Activated CD8-positive, alpha-beta memory T cell treated with anti-CD3 and anti-CD28 coated beads, Interleukin-2, amount 10 ng/mL, durations not matched to agents 7 days and 5 days (primary cell): ENCODE results near the gene RABL3. TPM values are rescaled to one million over a fixed set of nuclear protein-coding genes. Genes with fewer than 3 reads are reported as not detected.
"Not testable (repeated sequence)": the region's sequence is repeated elsewhere in the genome, so short reads cannot be mapped to it uniquely, and the experiment has no call there.

ENCODE experiments used
- ATAC-seq: fragments of 150-1000 bp; cut with Tn5 transposase; one replicate; pipeline ENCODE4 v1.10.0; 2021; ENCODE audit warnings: moderate library complexity
- CTCF ChIA-PET: fragments of 350-600 bp; sonication (Branson Sonifier 250); formaldehyde crosslinking; loops from one replicate; lab custom pipeline; 2021; ENCODE audit warnings: antibody characterized with exemption; lab: Charles Lee
- DNase-seq: peaks from one replicate; pipeline ENCODE4 v3.0.0-alpha.2; 2020
- H3K27ac Mint-ChIP-seq: one replicate; pipeline ENCODE4 v1.8.0; 2021; ENCODE audit warnings: mild to moderate bottlenecking, mixed read lengths
- H3K27me3 Mint-ChIP-seq: one replicate; pipeline ENCODE4 v1.8.0; 2021; ENCODE audit warnings: mixed read lengths
- H3K36me3 Mint-ChIP-seq: one replicate; pipeline ENCODE4 v1.8.0; 2021; ENCODE audit warnings: mild to moderate bottlenecking, mixed read lengths
- H3K4me1 Mint-ChIP-seq: one replicate; pipeline ENCODE4 v1.8.0; 2021; ENCODE audit warnings: mixed read lengths
- H3K4me3 Mint-ChIP-seq: one replicate; pipeline ENCODE4 v1.8.0; 2021; ENCODE audit warnings: mild to moderate bottlenecking, moderate library complexity, mixed read lengths
- H3K9me3 Mint-ChIP-seq: one replicate; pipeline ENCODE4 v1.8.0; 2022; ENCODE audit warnings: low read depth, mixed read lengths
- total RNA-seq, 2 experiments: library from RNA; stranded (reverse); gene quantifications; one replicate each; pipeline ENCODE4 v1.2.3, GENCODE V29; 2021

The RABL3 gene
- total RNA-seq, 2 experiments from 2014 or later, result 18.8 to 21.0 TPM

DNA sequence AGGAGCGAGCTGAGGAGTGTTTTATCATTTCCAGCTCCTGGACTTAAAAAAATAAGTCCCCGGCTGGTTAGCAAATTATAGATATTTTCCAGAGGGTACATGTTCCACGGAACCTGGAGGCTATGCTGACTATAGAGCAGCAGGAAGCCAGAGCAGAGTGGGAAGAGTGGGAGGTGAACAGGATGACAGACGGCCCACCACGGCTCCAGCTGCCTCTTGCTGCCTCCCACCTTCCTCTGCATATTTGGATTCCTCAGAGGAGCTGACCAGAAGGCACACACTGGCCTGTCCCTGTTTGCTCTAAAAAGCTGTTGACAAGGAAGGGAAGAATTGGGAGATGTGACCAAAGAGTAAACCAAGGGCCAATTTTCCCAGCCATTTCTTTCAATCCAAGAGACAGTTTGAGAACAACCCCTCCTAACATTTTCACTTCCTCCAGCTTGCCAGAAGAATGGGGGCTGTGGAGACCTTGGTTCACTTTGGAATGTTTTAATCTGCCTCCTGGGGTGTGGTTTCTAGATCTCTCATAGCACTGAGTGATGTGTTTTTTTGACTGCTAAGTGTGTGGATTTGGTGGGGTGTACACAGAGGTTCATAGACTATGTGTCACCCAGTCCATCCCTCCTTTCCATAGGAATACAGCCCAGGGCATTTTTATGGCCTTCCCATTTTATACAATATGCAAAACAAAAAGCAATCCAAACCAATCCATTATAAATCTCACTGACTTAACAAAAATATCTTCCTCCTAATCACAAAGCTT, 97.1 kb downstream of the RABL3 start:
- ATAC-seq (no peak), DNase-seq (no peak)
- no peaks in the 10 kb centered on the region for H3K36me3 Mint-ChIP-seq
- H3K27me3 Mint-ChIP-seq, result peaks cover 2% of the 10 kb centered on the region
- no peak overlapping the region for H3K4me3 Mint-ChIP-seq
- no peaks in the 10 kb centered on the region for H3K9me3 Mint-ChIP-seq
- no peak overlapping the region for H3K27ac Mint-ChIP-seq
- peaks cover 5% of the 10 kb centered on the region for H3K4me1 Mint-ChIP-seq
- CTCF ChIA-PET, result no interaction called here

DNA sequence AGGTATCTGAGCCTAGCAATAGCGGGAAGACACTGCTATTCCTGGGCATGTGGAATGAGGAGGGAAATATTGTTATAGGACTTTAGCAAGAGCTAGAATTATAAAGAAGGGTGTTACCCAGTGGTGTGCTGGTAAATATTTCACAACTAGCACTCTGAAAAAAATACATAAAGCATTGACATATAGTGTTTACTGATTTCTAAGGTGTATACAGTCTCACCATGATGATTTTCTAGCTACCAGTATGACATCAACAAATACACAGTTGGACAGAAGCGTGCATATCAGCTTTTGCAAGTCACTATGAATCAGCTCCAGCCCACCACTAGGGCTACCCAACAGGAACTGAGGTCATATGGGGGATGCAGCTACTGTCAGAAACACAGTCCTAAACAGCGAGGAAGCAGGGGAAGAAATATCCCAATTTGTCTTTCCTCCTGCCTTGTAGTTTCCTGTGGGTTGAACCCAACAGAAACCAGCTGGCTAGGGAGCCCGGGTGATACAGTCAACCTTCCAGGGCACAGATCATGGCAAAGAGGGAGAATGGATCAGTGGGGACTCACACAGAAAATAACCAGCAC, 99.9 kb downstream of the RABL3 start:
- Mint-ChIP-seq H3K4me1 (peaks cover 6% of the 10 kb centered on the region), H3K4me3 (no peak overlapping the region), H3K27ac (no peak overlapping the region), H3K9me3 (no peaks in the 10 kb centered on the region), H3K27me3 (peaks cover 2% of the 10 kb centered on the region), H3K36me3 (no peaks in the 10 kb centered on the region)
- DNase-seq (peak; percentile 47), ATAC-seq (no peak)
- CTCF ChIA-PET, result no interaction called here

DNA sequence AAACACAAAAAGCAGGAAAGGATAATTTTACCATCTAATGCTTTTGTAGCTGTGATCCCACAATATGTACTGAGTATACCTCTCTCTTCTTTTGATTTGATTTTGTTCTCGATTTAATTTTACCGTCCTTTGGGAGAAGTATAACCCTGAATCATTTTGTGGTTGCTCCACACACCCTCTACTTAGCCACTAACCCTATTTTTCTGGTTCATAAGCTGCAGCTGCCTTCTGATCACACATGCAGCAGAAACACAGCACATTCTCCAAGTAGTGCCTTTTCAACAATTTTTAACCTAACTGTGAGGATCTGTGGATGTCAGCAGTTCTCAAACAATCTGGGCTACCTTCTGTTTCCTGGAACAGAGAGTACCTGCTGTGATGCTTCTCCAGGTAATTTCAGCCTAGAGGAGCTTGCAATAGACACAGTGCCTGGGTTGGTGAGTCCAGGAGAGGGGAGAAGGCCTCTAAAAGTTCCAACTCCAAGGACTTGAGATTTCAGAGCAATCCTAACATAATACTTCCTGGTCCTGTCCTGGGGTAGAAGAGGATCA, 100.5 kb downstream of the RABL3 start:
- CTCF ChIA-PET, result no interaction called here
- peaks cover 6% of the 10 kb centered on the region for H3K4me1 Mint-ChIP-seq
- no peaks in the 10 kb centered on the region for H3K36me3 Mint-ChIP-seq
- H3K27ac Mint-ChIP-seq, result no peak overlapping the region
- H3K4me3 Mint-ChIP-seq, result no peak overlapping the region
- DNase-seq (no peak), ATAC-seq (no peak)
- peaks cover 2% of the 10 kb centered on the region for H3K27me3 Mint-ChIP-seq
- H3K9me3 Mint-ChIP-seq, result no peaks in the 10 kb centered on the region

DNA sequence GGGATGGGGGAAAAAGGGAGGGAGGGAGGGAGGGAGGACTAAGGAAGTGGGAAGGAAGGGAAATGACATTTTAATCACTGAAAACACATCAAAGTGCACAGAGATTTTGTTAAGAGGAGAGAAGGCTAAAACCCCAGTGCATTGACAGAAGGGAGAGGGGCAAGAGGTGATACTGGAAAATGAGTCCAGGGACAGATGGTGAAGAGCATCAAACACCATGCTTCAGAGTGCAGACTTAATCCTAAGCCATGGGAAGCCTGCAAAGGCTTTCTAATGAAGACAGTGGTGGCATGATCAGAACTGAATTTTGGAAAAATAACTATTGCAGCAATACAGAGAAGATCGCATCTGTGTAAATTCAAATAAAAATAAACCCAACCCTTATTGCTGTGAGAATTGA, 102.1 kb downstream of the RABL3 start:
- peaks cover 2% of the 10 kb centered on the region for H3K27me3 Mint-ChIP-seq
- CTCF ChIA-PET, result no interaction called here
- H3K4me1 Mint-ChIP-seq, result peaks cover 6% of the 10 kb centered on the region
- no peaks in the 10 kb centered on the region for H3K9me3 Mint-ChIP-seq
- H3K36me3 Mint-ChIP-seq, result no peaks in the 10 kb centered on the region
- H3K27ac Mint-ChIP-seq, result no peak overlapping the region
- no peak overlapping the region for H3K4me3 Mint-ChIP-seq
- ATAC-seq, result no peak
- DNase-seq, result no peak

DNA sequence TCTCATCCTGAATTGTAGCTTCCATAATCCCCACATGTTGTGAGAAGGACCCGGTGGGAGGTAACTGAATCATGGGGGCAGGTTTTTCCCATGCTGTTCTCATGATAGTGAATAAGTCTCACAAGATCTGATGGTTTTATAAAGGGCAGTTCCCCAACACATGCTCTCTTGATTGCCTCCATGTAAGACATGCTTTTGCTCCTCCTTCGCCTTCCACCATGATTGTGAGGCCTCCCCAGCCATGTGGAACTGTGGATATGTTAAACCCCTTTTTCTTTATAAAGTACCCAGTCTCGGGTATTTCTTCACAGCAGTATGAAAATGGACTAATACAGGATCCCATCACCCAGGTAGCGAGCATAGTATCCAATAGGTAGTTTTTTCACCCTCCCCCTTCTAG, 103.5 kb downstream of the RABL3 start:
- DNase-seq, H3K36me3 Mint-ChIP-seq, H3K27me3 Mint-ChIP-seq, H3K27ac Mint-ChIP-seq, H3K9me3 Mint-ChIP-seq, ATAC-seq, H3K4me1 Mint-ChIP-seq, H3K4me3 Mint-ChIP-seq, CTCF ChIA-PET: not testable (repeated sequence)

DNA sequence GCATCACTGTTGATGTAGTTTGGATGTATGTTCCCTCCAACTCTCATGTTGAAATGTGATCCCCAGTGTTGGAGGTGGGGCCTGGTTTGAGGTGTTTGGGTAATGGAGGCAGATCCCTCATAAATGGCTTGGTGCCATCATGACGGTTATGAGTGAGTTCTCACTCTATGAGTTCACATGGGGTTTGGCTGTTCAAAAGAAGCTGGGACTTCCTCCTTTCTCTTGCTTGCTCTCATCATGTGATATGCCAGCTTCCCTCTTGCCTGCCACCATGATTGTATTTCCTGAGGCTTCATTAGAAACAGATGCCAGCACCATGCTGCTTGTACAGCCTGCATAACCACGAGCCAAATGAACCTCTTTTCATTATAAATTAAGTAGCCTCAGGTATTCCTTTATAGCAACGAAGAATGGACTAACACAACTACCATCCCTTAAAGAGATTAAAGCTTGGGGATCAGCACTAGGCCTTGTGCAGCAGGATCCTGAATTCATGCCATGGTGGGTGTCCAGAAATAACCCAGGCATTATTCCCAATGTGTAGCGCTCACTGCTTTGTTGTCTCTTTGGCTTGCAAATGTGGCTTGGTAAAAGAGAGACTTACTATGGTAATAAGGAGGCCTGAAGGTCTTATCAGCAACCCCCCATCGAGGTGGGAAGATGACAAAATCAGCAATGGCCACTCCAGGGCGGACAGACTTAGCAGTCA, 104.3 kb downstream of the RABL3 start:
- Mint-ChIP-seq H3K9me3 (no peaks in the 10 kb centered on the region), H3K27ac (no peak overlapping the region), H3K36me3 (no peaks in the 10 kb centered on the region), H3K4me3 (no peak overlapping the region), H3K4me1 (peaks cover 6% of the 10 kb centered on the region), H3K27me3 (no peaks in the 10 kb centered on the region)
- ATAC-seq, result no peak
- DNase-seq, result no peak
- CTCF ChIA-PET, result no interaction called here

DNA sequence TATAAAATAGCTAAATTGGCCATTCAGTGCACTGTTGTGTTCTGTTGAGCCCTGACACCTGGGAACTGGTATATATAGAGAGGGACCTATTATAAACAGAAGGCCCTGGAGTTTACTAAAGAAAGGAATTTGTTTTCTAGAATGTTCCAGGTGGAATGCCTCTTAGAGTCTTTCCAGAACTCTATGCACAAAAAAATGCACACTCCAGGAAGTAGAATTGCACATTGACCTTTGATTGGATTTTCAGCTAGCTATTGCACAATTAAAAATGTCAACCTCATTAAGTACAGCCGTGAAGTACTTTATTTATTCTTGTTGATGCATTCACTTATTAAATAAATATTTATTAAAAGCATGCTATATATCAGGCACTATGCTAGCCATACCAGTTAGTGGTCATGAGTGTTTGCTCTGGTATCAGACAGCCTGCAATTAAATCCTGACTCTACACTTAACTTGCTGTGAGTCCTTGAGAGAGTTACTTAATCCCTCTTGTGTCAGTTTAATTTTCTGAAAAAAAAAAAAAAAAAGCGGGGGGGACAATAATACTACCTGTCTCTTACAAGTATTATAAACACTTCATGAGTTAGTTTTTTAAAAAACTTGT, 105.4 kb downstream of the RABL3 start:
- Mint-ChIP-seq H3K9me3 (no peaks in the 10 kb centered on the region), H3K4me3 (no peak overlapping the region), H3K4me1 (peaks cover 1% of the 10 kb centered on the region), H3K27ac (no peak overlapping the region), H3K27me3 (no peaks in the 10 kb centered on the region), H3K36me3 (no peaks in the 10 kb centered on the region)
- CTCF ChIA-PET, result interaction anchor here (0.5 kb wide), 1 partner anchor 37 kb away, joined by 3 read pairs; no protein-coding TSS in a partner anchor
- DNase-seq (no peak), ATAC-seq (no peak)

Other genes with a start within 250 kb of the RABL3 start
- gene NDUFB4, start 146.2 kb downstream of the RABL3 start, total RNA-seq, result 100 to 1,000 TPM; 117 to 124 TPM
- gene HGD, start 60.3 kb downstream of the RABL3 start, total RNA-seq, result under 1 TPM; 0.23 to 0.49 TPM
- 10 to 100 TPM; 25.4 to 32.6 TPM for gene GTF2E1, start 228 bp upstream of the RABL3 start, total RNA-seq
- gene STXBP5L, start 165.7 kb upstream of the RABL3 start, total RNA-seq, result not detected